Ishikawa (cell line): ENCODE data around the gene SF3B3.

ENCODE experiments used
- CREB1 ChIP-seq: IDR thresholded peaks from 2 replicates; pipeline ENCODE4 v1.6.1; 2012; ENCODE audit warnings: low read depth
- EGR1 ChIP-seq: IDR thresholded peaks from 2 replicates; pipeline ENCODE4 v1.6.1; 2012
- EP300 ChIP-seq: IDR thresholded peaks from 2 replicates; pipeline ENCODE4 v1.6.1; 2012; ENCODE audit warnings: borderline replicate concordance
- FOXM1 ChIP-seq: IDR thresholded peaks from 2 replicates; pipeline ENCODE4 v1.6.1; 2012; ENCODE audit warnings: low read depth, borderline replicate concordance
- RAD21 ChIP-seq: IDR thresholded peaks from 2 replicates; pipeline ENCODE4 v1.6.1; 2012; ENCODE audit warnings: low read depth
- TAF1 ChIP-seq: IDR thresholded peaks from 2 replicates; pipeline ENCODE4 v1.6.1; 2012; ENCODE audit warnings: low read depth, mild to moderate bottlenecking
- TEAD4 ChIP-seq: IDR thresholded peaks from 2 replicates; pipeline ENCODE4 v1.6.1; 2012
- TF ChIP-seq, protein P1 (sequence below): IDR thresholded peaks from 2 replicates; pipeline ENCODE4 v1.6.1; 2012

DNA sequence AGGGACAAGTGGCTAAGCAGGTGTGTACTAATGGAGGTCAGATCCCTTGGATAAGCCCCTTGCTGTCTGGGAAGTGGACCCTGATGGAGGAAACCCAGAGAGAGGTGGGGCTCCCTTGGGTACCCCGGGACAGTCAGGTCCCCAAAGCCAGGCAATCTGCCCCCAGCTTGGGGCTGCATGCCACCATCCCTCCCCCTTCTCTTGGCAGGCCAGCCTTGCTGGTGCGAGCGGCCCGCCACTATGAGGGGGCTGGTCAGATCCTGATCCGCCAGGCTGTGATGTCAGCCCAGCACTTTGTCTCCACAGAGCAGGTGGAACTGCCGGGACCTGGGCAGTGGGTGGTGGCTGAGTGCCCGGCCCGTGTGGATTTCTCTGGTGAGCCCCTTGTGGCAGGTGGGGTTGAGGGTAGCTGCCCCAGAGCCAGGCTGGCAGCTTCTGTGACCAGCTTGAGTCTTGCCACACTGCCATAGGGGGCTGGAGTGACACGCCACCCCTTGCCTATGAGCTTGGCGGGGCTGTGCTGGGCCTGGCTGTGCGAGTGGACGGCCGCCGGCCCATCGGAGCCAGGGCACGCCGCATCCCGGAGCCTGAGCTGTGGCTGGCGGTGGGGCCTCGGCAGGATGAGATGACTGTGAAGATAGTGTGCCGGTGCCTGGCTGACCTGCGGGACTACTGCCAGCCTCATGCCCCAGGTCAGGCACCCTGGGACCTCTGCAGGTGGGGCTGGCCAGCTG, 49.1 kb upstream of the SF3B3 start:
- TF ChIP-seq CREB1 (no peak), FOXM1 (no peak), EP300 (no peak), TAF1 (no peak), EGR1 (no peak), TEAD4 (no peak), RAD21 (no peak)
- TF ChIP-seq, protein P1, sequence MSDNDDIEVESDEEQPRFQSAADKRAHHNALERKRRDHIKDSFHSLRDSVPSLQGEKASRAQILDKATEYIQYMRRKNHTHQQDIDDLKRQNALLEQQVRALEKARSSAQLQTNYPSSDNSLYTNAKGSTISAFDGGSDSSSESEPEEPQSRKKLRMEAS, result no peak
